HG03095 (cell line): ENCODE measurements around the gene ZNHIT3.
"Not testable (repeated sequence)": the region's sequence is repeated elsewhere in the genome, so short reads cannot be mapped to it uniquely, and the experiment has no call there.

Source experiments
- ATAC-seq: cut with Tn5 transposase; IDR thresholded peaks from one replicate; pipeline ENCODE4 v1.9.1; 2021; ENCODE audit warnings: moderate library complexity; ENCODE audit not compliant: unreplicated experiment

The ZNHIT3 gene

GRCh38 chr17:36486204-36487194 is at the start of gene ZNHIT3:
Gene ZNHIT3 (plus strand): TSS chr17:36486681. CDS start chr17:36486700, 19 bp downstream.
- peak; percentile 80 for ATAC-seq

- ATAC-seq, result not testable (repeated sequence)
Measured at GRCh38 chr17:36441792-36442191, 44.7 kb upstream of the ZNHIT3 start.

GRCh38 chr17:36443777-36444176 is 42.7 kb upstream of the ZNHIT3 start:
- no peak for ATAC-seq

- ATAC-seq, result not testable (repeated sequence)
Measured at GRCh38 chr17:36449997-36450396, 36.5 kb upstream of the ZNHIT3 start.

GRCh38 chr17:36452888-36453287 is 33.6 kb upstream of the ZNHIT3 start:
- ATAC-seq, result not testable (repeated sequence)

GRCh38 chr17:36457701-36458100 is 28.8 kb upstream of the ZNHIT3 start:
- not testable (repeated sequence) for ATAC-seq

GRCh38 chr17:36459045-36459444 is 27.4 kb upstream of the ZNHIT3 start:
- ATAC-seq, result no peak

GRCh38 chr17:36459601-36460000 is 26.9 kb upstream of the ZNHIT3 start:
- ATAC-seq, result no peak

GRCh38 chr17:36460265-36460937 is 26.1 kb upstream of the ZNHIT3 start:
- no peak for ATAC-seq

- no peak for ATAC-seq
Measured at GRCh38 chr17:36461330-36462110, 25.0 kb upstream of the ZNHIT3 start.

GRCh38 chr17:36463916-36464764 is 22.3 kb upstream of the ZNHIT3 start:
- no peak for ATAC-seq

- ATAC-seq, result no peak
Measured at GRCh38 chr17:36464765-36465088, 21.8 kb upstream of the ZNHIT3 start.

GRCh38 chr17:36468903-36469635 is 17.4 kb upstream of the ZNHIT3 start:
- ATAC-seq, result no peak

- ATAC-seq, result no peak
Measured at GRCh38 chr17:36469733-36470132, 16.7 kb upstream of the ZNHIT3 start.

GRCh38 chr17:36470499-36470898 is 16.0 kb upstream of the ZNHIT3 start:
- no peak for ATAC-seq

GRCh38 chr17:36474571-36474970 is 11.9 kb upstream of the ZNHIT3 start:
- ATAC-seq, result no peak

GRCh38 chr17:36475346-36475970 is 11.0 kb upstream of the ZNHIT3 start:
- no peak for ATAC-seq

GRCh38 chr17:36481829-36482228 is 4.7 kb upstream of the ZNHIT3 start:
- no peak for ATAC-seq
